GM18951 (cell line): ENCODE measurements around the gene ATXN2.
"Not testable (repeated sequence)": the region's sequence is repeated elsewhere in the genome, so short reads cannot be mapped to it uniquely, and the experiment has no call there.

Experiments used
- POLR2A ChIP-seq: IDR thresholded peaks from 4 replicates; pipeline ENCODE4 v1.6.1; 2011; ENCODE audit warnings: mild to moderate bottlenecking; ENCODE audit not compliant: insufficient read length, insufficient read depth; ENCODE audit errors: extremely low read depth
- in situ Hi-C: fragments of 300-500 bp; cut with MboI; formaldehyde crosslinking; loops from one replicate; pipeline ENCODE4 v1.12.0; 2022; ENCODE audit warnings: low sequenced_read_pairs, mixed read lengths, inconsistent platforms; ENCODE audit not compliant: unreplicated experiment

Gene ATXN2

GRCh38 chr12:111573476-111573875 is 25.6 kb downstream of the ATXN2 start:
- in situ Hi-C loops: no loop called here
- no peak for TF ChIP-seq POLR2A

- in situ Hi-C loops: no loop called here
- no peak for TF ChIP-seq POLR2A
Measured at GRCh38 chr12:111570084-111570961, 28.8 kb downstream of the ATXN2 start.

DNA sequence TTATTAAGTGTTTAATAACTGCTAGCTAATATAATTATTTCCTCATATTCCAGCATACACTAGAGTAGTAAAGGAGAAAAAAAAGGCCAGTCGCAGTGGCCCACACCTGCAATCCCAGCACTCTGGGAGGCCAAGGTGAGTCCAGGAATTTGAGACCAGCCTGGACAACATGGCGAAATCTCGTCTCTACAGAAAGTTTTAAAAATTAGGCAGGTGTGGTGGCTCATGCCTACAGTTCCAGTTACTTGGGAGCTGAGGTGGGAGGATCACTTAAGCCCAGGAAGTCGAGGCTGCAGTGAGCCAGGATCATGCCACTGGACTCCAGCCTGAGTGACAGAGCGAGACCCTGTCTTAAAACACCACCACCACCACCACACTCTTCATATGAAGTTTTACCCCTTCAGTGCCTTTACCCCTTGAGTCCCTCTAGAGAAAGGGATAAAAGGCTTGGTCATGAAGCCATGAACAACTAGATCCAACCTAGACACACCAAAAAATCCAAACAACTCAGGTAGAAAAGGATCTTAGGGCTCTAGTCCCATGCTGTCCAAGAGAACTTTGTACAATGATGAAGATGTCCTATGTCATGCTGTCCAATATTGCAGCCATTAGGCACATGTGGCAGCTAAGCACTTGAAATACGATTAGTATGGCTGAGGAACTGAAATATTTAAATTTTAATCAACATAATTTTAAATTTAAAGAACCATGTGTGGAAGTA is 29.6 kb downstream of the ATXN2 start:
- in situ Hi-C loops: loop anchor here (10.0 kb wide), 1 partner anchor 1355 kb away; no protein-coding TSS in a partner anchor
- TF ChIP-seq POLR2A: no peak

DNA sequence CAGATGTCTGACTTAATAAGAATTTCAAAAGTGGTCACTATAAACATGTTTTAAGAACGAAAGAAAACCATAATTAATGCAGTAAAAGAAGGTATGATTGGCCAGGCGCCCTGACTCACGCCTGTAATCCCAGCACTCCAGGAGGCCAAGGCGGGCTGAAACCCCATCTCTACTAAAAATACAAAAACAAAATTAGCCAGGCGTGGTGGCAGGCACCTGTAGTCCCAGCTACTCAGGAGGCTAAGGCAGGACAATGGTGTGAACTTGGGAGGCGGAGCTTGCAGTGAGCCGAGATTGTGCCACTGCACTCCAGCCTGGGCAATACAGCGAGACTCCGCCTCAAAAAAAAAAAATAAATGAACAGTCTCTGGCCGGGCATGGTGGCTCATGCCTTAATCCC is 38.3 kb downstream of the ATXN2 start:
- in situ Hi-C loops: loop anchor here (10.0 kb wide), 1 partner anchor 1364 kb away; no protein-coding TSS in a partner anchor

GRCh38 chr12:111558107-111558376 is 41.1 kb downstream of the ATXN2 start:
- in situ Hi-C loops: no loop called here

GRCh38 chr12:111557271-111558106 is 41.6 kb downstream of the ATXN2 start:
- in situ Hi-C loops: no loop called here
- no peak for TF ChIP-seq POLR2A

More at GRCh38 chr12:111558107-111558376, 41.1 kb downstream of the ATXN2 start:
- no peak for TF ChIP-seq POLR2A

- no peak for TF ChIP-seq POLR2A
- in situ Hi-C loops: no loop called here
Measured at GRCh38 chr12:111556676-111557075, 42.4 kb downstream of the ATXN2 start.

- in situ Hi-C loops: not testable (repeated sequence)
Measured at GRCh38 chr12:111555313-111555712, 43.8 kb downstream of the ATXN2 start.

DNA sequence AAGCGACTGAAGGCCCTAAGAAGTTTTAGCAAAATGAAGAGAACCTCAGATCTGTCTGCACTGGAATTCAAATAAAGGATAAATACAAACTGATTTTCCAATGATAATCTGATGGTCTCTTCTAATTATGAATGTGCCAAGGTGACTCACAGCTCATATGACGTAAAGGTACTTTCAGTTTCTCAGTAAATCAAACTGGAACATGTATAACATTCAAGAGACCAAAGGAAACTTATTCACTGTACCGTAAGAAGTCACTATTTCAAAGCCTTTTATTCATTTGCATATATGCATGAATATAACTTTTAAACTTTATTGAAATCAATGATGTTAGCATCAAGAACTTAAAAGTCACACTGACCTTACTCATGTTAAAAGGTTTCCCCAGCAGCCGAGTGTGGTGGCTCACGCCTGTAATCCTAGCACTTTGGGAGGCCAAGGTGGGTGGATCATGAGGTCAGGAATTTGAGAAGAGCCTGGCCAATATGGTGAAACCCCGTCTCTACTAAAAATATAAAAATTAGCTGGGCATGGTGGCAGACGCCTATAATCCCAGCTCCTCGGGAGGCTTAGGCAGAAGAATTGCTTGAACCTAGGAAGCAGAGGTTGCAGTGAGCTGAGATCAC is 52.2 kb downstream of the ATXN2 start:
- in situ Hi-C loops: no loop called here
- TF ChIP-seq POLR2A: no peak

DNA sequence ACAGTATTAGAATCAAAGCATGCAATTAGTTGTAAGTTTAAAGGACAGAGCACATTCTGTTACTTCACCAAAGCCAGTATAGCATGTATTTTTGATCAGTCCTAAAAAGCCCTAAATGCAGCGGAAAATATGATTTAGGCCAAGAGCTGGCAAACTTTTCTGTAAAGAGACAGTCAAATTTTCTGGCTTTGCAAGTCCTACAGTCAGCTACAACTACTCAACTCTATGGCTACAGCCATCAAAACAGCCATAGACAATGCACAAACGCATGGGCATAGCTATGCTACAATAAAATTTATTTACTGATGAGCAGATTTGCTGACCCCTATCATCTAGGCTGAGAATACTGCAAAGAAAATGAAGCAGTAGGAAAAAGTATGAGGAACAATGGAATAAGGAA is 52.9 kb downstream of the ATXN2 start:
- in situ Hi-C loops: no loop called here
- TF ChIP-seq POLR2A: no peak

- in situ Hi-C loops: no loop called here
- no peak for TF ChIP-seq POLR2A
Measured at GRCh38 chr12:111544032-111544431, 55.1 kb downstream of the ATXN2 start.

- no peak for TF ChIP-seq POLR2A
- in situ Hi-C loops: no loop called here
Measured at GRCh38 chr12:111532751-111533150, 66.4 kb downstream of the ATXN2 start.
